ENCODE measurements around the gene SLC8A2.
"Not testable (repeated sequence)": the region's sequence is repeated elsewhere in the genome, so short reads cannot be mapped to it uniquely, and the experiment has no call there.

The SLC8A2 gene

DNA sequence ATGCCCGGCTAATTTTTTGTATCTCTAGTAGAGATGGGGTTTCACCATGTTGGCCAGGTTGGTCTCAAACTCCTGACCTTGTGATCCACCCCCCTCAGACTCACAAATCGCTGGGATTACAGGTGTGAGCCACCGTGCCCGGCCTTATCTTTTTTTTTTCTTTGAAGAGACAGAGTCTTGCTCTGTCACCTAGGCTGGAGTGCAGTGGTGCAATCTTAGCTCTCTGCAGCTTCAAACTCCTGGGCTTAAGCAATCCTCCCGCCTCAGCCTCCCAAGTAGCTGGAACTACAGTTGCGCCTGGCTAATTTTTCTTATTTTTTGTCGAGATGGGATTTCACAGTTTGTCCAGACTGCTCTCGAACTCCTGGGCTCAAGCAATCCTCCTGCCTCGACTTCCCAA, 60.0 kb downstream of the SLC8A2 start:
- not testable (repeated sequence) for DNase-seq (ENCODE audit: low read depth in 2 of 2)

DNA sequence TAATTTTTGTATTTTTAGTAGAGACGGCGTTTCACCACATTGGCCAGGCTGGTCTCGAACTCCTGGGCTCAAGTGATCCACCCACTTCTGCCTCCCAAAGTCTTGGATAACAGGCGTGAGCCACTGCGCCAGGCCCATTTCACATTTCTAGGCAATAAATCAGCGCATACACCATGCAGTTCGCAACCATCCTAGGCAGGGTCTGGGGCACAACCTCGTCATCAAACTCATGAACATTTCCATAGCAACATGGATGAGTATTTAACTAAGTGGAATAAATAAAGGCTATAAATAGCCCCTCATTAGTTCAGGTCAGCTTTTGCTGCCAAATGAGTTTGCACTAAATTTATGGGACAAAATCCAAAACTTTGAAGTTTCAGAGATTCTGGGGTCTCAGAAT, 60.6 kb downstream of the SLC8A2 start:
- no peak for DNase-seq (ENCODE audit: low read depth in 2 of 2)

DNA sequence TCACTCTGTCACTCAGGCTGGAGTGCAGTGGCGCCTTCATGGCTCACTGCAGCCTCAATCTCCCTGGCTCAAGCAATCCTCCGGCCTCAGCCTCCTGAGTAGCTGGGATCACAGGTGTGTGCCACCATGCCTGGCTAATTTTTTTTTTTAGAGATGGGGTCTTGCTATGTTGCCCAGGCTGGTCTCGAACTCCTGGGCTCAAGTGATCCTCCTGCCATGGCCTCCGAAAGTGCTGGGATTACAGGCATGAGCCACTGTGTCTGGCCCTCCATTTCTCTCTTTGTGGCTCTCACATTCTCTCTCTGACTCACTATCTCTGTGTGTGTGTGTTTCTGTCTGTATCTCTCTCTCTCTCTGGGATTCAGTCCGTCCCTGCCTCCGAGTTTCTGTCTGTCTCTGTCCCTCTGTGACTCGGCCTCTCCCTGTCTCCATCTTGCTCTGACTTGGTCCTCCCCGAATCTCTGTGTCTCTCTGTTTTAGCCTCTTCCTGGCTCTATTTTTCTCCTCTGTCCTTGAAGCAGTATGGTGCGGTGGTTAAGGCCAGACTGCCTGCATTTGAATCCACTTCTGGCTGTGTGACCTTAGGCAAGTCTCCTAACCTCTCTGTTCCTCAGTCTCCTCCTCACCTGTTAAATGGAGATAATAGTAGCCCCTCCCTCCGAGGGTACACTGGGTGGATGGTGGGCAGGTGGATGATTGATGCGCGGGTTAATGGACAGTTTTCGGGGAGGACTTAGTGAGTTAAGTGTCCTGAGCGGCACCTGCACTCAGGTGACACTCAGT, 63.3 kb downstream of the SLC8A2 start:
- DNase-seq (ENCODE audit: low read depth in 2 of 2): no peak

DNA sequence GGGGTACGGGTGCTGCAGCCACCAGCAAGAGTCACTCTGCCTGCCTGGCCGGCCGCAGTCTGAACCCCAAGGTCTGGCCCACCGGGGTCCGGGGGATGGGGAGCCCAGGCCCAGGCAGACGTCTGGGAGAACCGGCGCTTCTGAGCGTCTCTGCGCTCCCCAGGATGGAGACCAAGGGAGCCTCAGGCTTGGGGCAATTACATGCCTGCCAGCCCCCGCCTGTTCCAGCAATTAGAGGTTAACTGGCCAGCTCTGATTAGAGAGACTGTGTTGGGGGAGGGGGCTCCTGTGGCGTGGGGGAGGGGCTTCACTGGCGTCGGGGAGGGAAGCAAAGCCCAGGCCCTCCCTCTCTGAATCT, 64.3 kb downstream of the SLC8A2 start:
- no peak for DNase-seq (ENCODE audit: low read depth in 2 of 2)

DNA sequence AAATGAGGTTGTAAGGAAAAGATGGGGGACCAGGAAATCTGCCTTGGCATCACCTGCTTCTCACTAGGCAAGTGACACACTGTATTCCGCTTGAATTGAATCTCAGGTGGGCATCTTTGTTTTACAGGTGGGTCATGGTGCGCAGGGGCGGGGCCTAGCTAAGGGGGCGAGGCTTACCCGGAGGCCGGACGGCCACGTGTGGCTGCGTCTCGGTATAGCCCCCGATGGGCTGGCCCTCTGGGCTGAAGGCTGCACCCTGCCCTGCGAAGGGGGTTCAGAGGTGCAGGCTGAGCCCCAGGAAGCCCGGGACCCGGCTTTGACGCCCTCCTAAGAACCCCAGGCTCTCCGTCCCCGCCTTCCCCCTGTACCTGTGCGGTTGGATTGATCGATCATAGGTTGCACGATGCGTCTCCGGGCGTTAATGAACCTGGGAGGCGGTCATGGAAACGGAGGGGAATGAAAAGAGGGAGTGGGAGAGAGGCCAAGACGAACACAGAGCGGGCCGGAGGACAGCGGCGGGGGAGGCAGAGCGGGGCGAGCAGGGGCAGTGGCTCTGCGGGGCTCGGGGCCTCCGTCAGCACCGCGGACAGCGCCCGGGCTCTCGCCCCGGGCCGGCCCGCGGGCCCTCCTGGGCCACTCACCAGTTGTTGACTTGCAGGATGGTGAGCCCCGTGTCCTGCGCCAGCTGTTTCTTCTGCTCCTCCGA, 64.8 kb downstream of the SLC8A2 start:
- DNase-seq (ENCODE audit: low read depth in 2 of 2): no peak

DNA sequence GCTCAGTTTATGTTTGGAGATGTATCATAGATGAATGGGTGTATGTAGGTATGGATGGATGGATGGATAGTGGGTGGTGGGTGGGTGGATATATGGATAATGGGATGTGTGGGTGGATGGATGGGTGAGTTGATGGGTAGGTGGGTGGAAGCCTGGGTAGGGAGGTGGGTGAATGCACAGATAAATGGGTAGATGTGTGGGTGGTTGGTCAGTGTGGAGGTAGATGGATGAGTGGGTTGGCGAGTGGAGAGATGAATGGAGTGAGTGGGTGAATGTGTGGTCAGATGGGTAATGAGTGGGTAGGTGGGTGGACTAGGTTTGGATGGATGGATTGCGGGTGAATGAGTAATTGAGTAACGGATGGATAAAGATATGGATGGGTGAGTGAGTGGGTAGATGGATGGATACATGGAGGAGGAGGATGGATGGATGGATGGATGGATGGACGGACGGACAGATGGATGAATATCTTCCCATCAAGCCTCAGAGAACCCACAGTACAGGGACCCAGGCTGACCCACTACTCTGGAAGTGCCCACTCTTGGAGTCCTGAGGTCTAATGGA, 65.8 kb downstream of the SLC8A2 start:
- no peak for DNase-seq (ENCODE audit: low read depth in 2 of 2)

DNA sequence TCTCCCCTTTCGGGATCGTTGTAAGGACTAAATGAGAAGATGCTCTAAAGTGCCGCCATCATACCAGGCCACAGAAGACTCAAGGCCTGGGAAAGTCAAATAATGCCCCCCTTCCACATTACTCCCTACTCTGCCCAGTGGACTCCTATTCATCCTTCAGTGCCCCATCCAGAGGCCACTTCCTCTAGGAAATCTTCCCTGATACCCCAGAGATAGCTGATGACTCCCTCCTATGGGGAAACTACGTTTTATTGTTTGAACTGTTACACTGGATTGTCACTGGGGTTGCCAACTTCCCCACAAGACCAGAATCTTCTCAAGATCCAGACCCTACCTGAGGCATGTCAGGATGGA, 66.5 kb downstream of the SLC8A2 start:
- no peak for DNase-seq (ENCODE audit: low read depth in 2 of 2)

DNA sequence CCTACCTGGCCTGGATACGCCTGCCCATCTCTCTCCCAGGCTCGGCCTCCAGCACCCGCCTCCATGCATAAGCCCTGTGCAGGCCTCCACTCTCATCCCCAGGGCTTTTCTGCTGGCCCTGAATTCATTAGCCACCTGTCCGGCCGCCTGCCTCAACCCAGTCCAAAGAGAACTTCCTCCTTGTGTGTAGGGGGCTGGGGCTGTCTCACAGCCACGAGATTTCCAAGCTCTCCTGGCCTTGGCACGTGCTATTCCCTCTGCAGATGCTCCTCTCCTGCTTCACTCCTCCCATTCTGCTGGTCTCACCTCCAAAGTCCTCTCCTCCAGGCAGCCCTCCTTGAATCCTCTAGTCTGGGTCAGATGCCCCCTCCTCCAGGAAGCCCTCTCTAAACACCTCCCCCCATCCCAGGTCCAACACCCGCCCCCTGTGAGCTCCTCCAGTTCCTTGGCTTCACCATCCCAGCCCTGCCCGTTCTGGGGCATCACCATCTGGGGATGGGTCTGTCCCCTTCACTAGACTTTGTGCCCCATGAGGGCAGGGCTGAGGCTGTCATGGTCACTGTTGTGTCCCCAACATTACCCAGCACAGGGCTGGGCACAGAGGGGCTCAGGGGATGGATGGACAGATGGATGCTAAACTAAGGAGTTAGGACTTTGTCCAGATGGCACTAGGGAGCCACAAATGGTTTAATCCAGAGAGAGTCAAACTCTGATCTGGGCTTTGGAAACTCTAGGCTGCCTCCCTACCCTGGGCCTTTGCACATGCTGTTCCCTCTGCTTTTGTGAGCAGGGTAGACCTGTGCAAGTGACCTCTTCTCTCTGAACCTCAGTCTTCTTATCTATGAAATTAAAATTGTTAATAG, 67.1 kb downstream of the SLC8A2 start:
- no peak for DNase-seq (ENCODE audit: low read depth in 2 of 2)

DNA sequence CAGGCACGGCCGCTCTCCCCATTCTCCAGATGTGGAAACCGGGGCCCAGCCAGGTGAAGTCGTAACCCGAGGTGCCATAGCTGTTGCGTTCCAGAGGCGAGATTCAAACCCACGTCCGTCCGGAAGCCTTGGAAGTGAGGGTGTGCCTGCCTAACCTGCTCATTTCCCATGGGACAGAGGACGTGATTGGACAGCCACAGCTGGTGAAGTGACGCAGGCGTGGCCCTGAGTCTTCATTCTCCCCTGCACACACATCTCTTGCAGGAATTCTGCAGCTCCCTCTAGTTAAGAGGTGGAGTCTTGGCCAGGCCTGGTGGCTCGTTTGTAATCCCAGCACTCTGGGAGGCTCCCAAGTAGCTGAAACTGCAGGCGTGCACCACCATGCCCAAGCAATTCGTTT, 69.2 kb downstream of the SLC8A2 start:
- DNase-seq (ENCODE audit: low read depth in 2 of 2): no peak

DNA sequence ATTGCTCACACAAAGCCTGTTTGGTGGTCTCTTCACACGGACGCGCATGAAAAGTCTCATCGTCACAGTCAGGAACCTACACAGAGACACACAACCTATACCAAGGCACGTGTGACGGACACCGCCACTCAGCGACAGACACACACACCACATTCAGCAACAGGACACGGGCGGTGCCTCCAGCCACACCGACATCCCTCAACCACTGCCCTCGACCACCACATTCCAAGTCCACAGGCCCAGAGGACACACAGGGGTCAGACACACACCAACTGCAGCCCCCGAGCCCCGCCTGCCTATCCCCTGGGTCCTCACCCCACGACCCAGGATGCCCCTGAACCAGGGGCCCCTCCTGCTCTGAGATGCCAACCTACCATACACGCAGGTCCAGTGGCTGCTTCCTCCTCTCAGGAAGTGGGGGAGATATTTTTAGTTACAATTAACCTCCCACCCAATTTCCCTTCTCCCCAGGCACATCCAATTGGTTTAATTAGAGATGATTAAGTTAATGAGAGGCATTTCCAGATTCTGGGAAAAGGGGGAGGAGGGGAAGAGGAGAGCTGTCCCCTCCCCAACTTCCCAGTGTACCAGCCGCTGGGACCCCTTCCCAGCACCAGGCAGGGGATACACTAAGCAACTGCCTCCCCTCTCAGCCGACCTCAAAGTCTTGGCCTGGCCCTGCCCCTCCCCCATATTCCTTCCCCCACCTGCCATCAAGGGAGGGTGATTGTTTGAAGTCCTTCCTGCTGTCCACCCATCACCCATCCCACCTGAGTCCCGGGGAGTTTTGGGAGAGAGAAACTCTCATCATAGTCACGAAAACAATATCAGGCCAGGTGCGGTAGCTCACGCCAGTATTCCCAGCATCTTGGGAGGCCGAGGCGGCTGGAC, 72.7 kb downstream of the SLC8A2 start:
- DNase-seq (ENCODE audit: low read depth in 2 of 2): no peak

DNA sequence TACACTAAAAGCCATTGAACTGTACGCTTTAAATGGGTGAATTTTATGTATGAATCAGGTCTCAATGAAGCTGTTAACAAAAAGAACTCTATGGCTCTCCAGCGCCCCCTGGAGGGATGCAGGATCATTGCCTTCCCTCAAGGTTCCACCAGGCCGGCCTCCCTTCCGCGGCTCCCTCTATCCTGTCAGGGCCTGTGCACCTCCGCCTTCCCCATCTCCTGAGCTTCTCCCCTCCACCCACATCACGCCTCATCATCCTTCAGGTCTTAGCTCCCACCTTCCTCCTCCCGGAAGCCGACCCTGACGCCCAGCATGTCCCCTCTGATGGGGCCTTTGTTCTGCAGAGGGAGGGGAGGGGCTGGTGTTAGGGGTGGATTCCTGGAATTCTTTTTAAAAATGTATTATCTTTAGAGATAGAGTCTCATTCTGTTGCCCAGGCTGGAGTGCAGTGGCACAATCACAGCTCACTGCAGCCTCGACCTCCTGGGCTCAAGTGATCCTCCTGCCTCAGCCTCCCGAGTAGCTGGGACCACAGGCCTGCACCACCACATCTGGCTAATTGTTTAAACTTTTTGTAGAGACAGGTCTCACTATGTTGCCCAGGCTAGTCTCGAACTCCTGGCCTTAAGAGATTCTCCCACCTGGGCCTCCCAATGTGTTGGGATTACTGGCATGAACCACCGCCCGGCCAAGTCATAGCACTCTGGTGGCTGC, 80.0 kb downstream of the SLC8A2 start:
- DNase-seq (ENCODE audit: low read depth in 2 of 2): peak; percentile 56 to 80

DNA sequence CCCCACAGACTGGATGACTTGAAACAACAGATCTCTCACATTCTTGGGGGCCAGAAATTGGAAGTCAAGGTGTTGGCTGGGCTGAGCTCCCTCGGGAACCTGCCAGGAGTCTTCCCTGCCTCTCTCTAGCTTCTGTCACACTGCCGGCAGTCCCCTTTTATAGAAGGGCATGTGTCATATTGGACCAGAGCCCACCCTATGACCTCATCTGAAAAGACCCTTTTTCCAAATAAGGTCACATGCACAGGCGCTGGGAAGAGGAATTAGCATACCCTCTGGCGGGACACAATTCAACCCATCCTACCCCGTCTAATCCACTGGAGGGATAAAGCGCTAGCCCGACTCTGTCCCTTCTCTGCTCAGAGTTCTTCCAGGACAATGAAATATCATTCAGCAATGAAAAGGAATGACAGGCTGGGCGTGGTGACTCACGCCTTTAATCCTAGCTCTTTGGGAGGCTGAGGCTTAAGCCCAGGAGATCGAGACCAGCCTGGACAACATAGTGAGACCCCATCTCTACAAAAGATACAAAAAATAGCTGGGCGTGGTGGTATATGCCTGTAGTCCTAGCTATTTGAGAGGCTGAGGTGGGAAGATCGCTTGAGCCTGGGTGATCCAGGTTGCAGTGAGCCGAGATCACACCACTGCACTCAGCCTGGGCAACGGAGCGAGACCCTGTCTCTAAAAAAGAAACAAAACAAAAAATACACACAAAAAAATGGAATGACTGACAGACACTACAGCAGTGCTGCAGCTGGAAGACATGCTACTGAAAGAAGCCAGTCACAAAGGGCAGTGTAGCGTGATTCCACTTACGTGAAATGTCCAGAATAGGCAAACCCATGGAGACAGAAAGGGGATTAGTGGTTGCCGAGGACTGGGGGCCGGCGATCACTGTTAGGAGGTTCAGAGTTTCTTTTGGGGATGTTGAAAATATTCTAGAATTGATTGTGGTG, 80.9 kb downstream of the SLC8A2 start:
- no peak for DNase-seq (ENCODE audit: low read depth in 2 of 2)

DNA sequence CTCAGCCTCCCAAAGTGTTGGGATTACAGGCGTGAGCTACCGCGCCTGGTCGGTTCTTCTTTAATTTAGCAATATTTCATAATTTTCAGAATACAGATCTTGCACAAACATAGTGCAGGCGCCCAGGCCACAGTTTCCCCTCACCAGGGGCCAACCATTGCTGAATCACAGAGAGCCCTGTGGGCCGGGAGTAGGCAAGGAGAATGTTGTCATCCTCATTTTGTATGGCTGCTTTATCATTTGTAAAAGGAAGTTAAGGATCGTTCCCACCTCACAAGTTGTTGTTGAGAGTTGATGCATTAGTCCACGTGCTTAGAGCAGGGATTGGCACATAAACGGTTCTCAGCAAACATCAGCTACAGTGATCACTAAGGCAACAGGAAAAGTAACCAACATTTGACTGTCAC, 82.5 kb downstream of the SLC8A2 start:
- DNase-seq (ENCODE audit: low read depth in 2 of 2): no peak

DNA sequence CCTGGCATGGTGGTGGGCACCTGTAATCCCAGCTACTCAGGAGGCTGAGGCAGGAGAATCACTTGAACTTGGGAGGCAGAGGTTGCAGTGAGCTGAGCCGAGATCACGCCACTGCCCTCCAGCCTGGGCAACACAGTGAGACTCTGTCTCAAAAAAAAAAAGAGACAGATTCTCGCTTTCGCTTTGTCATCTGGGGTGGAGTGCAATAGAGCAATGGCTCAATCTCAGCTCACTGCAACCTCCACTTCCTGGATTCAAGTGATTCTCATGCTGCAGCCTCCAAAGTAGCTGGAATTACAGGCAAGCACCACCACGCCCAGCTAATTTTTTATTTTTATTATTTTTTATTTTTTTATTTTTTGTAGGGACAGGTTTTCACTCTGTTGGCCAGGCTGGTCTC, 83.0 kb downstream of the SLC8A2 start:
- not testable (repeated sequence) for DNase-seq (ENCODE audit: low read depth in 2 of 2)

DNA sequence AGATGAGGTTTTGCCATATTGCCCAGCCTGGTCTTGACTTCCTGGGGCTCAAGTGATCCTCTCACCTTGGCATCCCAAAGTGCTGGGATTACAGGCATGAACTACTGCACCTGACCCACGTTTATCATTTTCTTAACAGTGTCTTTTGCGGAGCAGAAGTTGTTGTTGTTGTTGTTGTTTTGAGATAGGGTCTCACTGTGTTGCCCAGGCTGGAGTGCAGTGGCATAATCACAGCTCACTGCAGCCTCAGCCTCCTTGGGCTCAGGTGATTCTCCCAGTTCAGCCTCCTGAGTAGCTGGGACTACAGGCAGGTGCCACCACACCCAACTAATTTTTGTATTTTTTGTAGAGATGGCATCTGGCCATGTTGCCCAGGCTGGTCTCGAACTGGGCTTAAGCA, 84.1 kb downstream of the SLC8A2 start:
- not testable (repeated sequence) for DNase-seq (ENCODE audit: low read depth in 2 of 2)

DNA sequence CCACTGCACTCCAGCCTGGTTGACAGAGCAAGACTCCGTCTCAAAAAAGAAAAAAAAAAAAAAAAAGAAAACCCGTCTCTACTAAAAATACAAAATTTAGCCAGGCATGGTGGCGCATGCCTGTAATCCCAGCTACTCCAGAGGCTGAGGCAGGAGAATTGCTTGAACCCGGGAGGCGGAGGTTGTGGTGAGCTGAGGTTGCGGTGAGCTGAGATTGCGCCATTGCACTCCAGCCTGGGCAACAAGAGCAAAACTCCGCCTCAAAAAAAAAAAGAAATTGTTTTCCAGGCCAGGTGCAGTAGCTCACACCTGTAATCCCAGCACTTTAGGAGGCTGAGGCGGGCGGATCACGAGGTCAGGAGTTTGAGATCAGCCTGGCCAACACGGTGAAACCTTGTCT, 85.1 kb downstream of the SLC8A2 start:
- not testable (repeated sequence) for DNase-seq (ENCODE audit: low read depth in 2 of 2)

DNA sequence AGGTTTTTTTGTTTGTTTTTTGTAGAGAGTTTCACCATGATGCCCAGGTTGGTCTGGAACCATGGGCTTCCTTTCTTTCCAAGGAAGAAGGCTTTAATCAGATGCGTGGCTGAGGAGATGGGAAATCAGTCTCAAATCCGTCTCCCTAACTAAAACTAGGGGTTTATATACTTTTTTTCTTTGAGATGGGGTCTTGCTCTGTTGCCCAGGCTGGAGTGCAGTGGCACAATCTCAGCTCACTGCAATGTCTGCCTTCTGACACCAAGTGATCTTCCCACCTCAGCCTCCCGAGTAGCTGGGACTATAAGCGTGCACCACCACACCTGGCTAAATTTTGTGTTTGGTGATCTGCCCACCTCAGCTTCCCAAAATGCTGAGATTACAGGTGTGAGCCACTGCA, 87.2 kb downstream of the SLC8A2 start:
- DNase-seq (ENCODE audit: low read depth in 2 of 2): not testable (repeated sequence)

DNA sequence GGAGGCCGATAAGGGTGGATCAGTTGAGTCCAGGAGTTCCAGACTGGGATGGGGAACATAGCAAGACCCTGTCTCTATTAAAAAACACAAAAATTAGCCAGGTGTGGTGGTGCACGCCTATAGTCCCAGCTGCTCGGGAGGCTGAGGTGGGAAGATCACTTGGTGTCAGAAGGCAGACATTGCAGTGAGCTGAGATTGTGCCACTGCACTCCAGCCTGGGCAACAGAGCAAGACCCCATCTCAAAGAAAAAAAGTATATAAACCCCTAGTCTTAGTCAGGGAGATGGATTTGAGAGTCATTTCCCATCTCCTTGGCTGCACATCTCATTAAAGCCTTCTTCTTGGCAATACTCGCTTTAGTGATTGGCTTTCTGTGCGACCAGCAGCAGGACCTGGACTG, 87.8 kb downstream of the SLC8A2 start:
- not testable (repeated sequence) for DNase-seq (ENCODE audit: low read depth in 2 of 2)

DNA sequence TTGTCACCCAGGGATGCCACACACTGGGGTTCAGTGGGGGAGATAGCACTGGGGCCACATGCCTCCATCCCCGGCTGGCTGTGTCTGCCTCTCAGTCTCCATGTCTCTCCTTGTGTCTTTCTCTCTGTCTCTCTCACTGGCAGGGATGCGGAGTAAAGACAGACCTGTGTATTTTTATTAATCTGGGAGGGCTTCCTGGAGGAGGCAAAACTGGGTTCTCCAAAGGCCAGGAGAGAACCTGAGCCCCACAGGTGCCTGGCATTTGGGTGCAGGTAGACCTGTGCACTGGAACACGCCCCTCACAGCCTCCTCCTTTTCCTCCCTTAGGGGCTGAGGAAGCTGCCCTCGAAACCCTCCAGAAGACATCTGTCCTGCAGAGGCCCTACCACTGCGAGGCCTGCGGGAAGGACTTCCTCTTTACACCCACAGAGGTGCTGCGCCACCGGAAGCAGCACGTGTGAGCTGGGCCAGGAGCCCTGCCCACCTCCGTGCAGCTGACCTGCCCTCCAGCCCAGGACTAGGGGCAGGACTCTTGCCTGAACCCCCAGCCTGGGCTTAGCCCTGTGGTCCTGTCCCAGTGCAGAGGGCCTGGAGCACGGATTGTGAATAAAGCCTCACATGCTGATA, 89.9 kb downstream of the SLC8A2 start:
- peak in 1 of 2 donors; percentile 10 for DNase-seq (ENCODE audit: low read depth in 2 of 2)
